GM23338 (cell line): ENCODE results near the gene UBE2H. TPM values are rescaled to one million over a fixed set of nuclear protein-coding genes. Genes with fewer than 3 reads are reported as not detected.

Source experiments
- ATAC-seq: fragments of 200-7000 bp; cut with Tn5 transposase; 3 replicates; pipeline ENCODE4 v1.9.1; 2020
- DNase-seq: peaks from one replicate; pipeline ENCODE4 v3.0.0-alpha.2; 2015; ENCODE audit warnings: low spot score
- H2AFZ ChIP-seq: fragments of 200-600 bp; sonication (generic); 2 replicates; pipeline ENCODE4 v1.8.0; 2016; ENCODE audit warnings: antibody characterized with exemption, mild to moderate bottlenecking, moderate library complexity
- H3F3A ChIP-seq: fragments of 200-600 bp; sonication (generic); replicated peaks from 2 replicates; pipeline ENCODE4 v1.8.0; 2017; ENCODE audit warnings: antibody characterized with exemption, mixed run types, low read depth
- H3K27ac ChIP-seq: fragments of 200-600 bp; sonication (generic); 2 replicates; pipeline ENCODE4 v1.6.1; 2016; ENCODE audit warnings: low read depth
- H3K27me3 ChIP-seq: fragments of 200-600 bp; sonication (generic); 2 replicates; pipeline ENCODE4 v1.8.0; 2016; ENCODE audit warnings: mild to moderate bottlenecking, mixed run types, moderate library complexity; ENCODE audit not compliant: insufficient read depth
- H3K36me3 ChIP-seq: fragments of 200-600 bp; sonication (generic); 2 replicates; pipeline ENCODE4 v1.8.0; 2016; ENCODE audit warnings: mild to moderate bottlenecking; ENCODE audit not compliant: insufficient read depth
- H3K4me1 ChIP-seq: fragments of 200-600 bp; sonication (generic); 2 replicates; pipeline ENCODE4 v1.8.0; 2016; ENCODE audit warnings: mild to moderate bottlenecking, moderate library complexity; ENCODE audit not compliant: insufficient read depth
- H3K4me2 ChIP-seq: fragments of 200-600 bp; sonication (generic); 2 replicates; pipeline ENCODE4 v1.7.1; 2017; ENCODE audit warnings: mixed run types
- H3K4me3 ChIP-seq: fragments of 200-600 bp; sonication (generic); 2 replicates; pipeline ENCODE4 v1.6.1; 2016; ENCODE audit warnings: mixed run types
- H3K79me2 ChIP-seq: fragments of 200-600 bp; sonication (generic); replicated peaks from 2 replicates; pipeline ENCODE4 v1.8.0; 2017; ENCODE audit warnings: mild to moderate bottlenecking; ENCODE audit not compliant: insufficient read depth
- H3K9me2 ChIP-seq: fragments of 200-600 bp; sonication (generic); 2 replicates; pipeline ENCODE4 v1.8.0; 2017; ENCODE audit not compliant: insufficient read depth
- H4K20me1 ChIP-seq: fragments of 200-600 bp; sonication (generic); replicated peaks from 2 replicates; pipeline ENCODE4 v1.8.0; 2017; ENCODE audit warnings: mild to moderate bottlenecking; ENCODE audit not compliant: insufficient read depth
- H3K27ac Mint-ChIP-seq: 2 replicates; pipeline ENCODE4 v1.8.0; 2020; ENCODE audit warnings: inconsistent platforms, mild to moderate bottlenecking, moderate library complexity, mixed read lengths
- H3K27me3 Mint-ChIP-seq: 3 replicates; pipeline ENCODE4 v1.8.0; 2022; ENCODE audit warnings: low read depth, mild to moderate bottlenecking, moderate library complexity, mixed read lengths, inconsistent platforms; ENCODE audit not compliant: insufficient read depth, poor library complexity
- H3K36me3 Mint-ChIP-seq: 3 replicates; pipeline ENCODE4 v1.8.0; 2021; ENCODE audit warnings: low read depth, mild to moderate bottlenecking, inconsistent platforms, moderate library complexity, mixed read lengths
- H3K4me1 Mint-ChIP-seq: 3 replicates; pipeline ENCODE4 v1.8.0; 2020; ENCODE audit warnings: mild to moderate bottlenecking, inconsistent platforms, mixed read lengths
- H3K4me3 Mint-ChIP-seq: 3 replicates; pipeline ENCODE4 v1.8.0; 2021; ENCODE audit warnings: moderate library complexity, mild to moderate bottlenecking, inconsistent platforms, mixed read lengths
- H3K9me3 Mint-ChIP-seq: 3 replicates; pipeline ENCODE4 v1.8.0; 2020; ENCODE audit warnings: moderate library complexity, mild to moderate bottlenecking, inconsistent platforms, mixed read lengths
- CREB1 ChIP-seq: fragments of 250-450 bp; sonication (Bioruptor Pico); IDR thresholded peaks from 2 replicates; pipeline ENCODE4 v1.5.0; 2020; ENCODE audit warnings: low read depth, mild to moderate bottlenecking, moderate library complexity
- CTCF ChIP-seq, 2 experiments: fragments of 200-600 bp in 1 of 2; sonication (generic) in 1 of 2; conservative IDR thresholded peaks; 2 replicates each; pipeline versions ENCODE4 v1.5.1 to v1.6.1; 2016 to 2017; ENCODE audit warnings: antibody characterized with exemption in 2 of 2, low read depth in 2 of 2, mild to moderate bottlenecking in 2 of 2, moderate library complexity in 1 of 2
- EZH2 ChIP-seq: fragments of 200-600 bp; sonication (generic); IDR thresholded peaks from one replicate; pipeline ENCODE4 v1.8.0; 2017; ENCODE audit warnings: antibody characterized with exemption, mild to moderate bottlenecking, low read depth; ENCODE audit not compliant: unreplicated experiment
- EZH2phosphoT487 ChIP-seq: fragments of 200-600 bp; sonication (generic); IDR thresholded peaks from one replicate; pipeline ENCODE4 v1.8.1; 2018; ENCODE audit warnings: antibody characterized with exemption; ENCODE audit not compliant: unreplicated experiment
- JUNB ChIP-seq: IDR thresholded peaks from one replicate; pipeline ENCODE4 v1.6.1; 2016; ENCODE audit warnings: antibody characterized with exemption; ENCODE audit not compliant: unreplicated experiment
- NANOG ChIP-seq: IDR thresholded peaks from 2 replicates; pipeline ENCODE4 v1.6.1; 2016; ENCODE audit warnings: antibody characterized with exemption, borderline replicate concordance
- POLR2AphosphoS5 ChIP-seq: IDR thresholded peaks from 2 replicates; pipeline ENCODE4 v1.6.1; 2016; ENCODE audit warnings: antibody characterized with exemption, low read depth
- REST ChIP-seq: IDR thresholded peaks from one replicate; pipeline ENCODE4 v1.6.1; 2018; ENCODE audit warnings: antibody characterized with exemption; ENCODE audit not compliant: unreplicated experiment
- STAT1 ChIP-seq: IDR thresholded peaks from one replicate; pipeline ENCODE4 v1.6.1; 2016; ENCODE audit warnings: antibody characterized with exemption; ENCODE audit not compliant: unreplicated experiment
- ZNF331 ChIP-seq: fragments of 250-450 bp; sonication (Bioruptor Pico); IDR thresholded peaks from 2 replicates; pipeline ENCODE4 v1.5.0; 2020; ENCODE audit warnings: low read depth, mild to moderate bottlenecking, moderate library complexity
- polyA plus RNA-seq: library from polyadenylated mRNA; unstranded; fragments of >200 nt; fragmentation: Nextera tagmentation; extraction: Ambion mirVana; gene quantifications from 2 replicates; pipeline ENCODE4 v1.2.1, GENCODE V29; 2016
- total RNA-seq: library from RNA; depleted of rRNA; stranded (reverse); fragments of >200 nt; shearing (Covaris generic); gene quantifications from 2 replicates; pipeline ENCODE4 v1.2.3, GENCODE V29; 2014

UBE2H gene
- total and polyA plus RNA-seq, 2 experiments from 2014 or later: 40.8 to 86.5 TPM

- no peaks in the 10 kb centered on the region for H3K27me3 ChIP-seq
- H3K27ac ChIP-seq: 0 out of 2 replicates have a peak overlapping the region, but pooled peaks have one; percentile 28
- no peaks in the 10 kb centered on the region for H3K9me3 Mint-ChIP-seq
- H3K4me2 ChIP-seq: no peak overlapping the region
- H3K27ac Mint-ChIP-seq: peak overlapping the region; percentile 61; the same call in 1 of the 2 replicates
- H4K20me1 ChIP-seq: peaks cover 14% of the 10 kb centered on the region; the same call in 1 of the 2 replicates
- DNase-seq (no peak), ATAC-seq (no peak)
- peaks cover 77% of the 10 kb centered on the region for H3K79me2 ChIP-seq
- H3F3A ChIP-seq: no peaks in the 10 kb centered on the region
- TF ChIP-seq CREB1 (CRISPR knock-in tag) (no peak), ZNF331 (CRISPR knock-in tag) (no peak), STAT1 (no peak), NANOG (no peak), POLR2AphosphoS5 (no peak), REST (no peak), CTCF (conservative IDR thresholded peaks at IDR 0.05; ENCODE audit: low read depth in 2 of 2) (no peak)
- peaks cover 19% of the 10 kb centered on the region for H3K4me1 Mint-ChIP-seq
- no peak overlapping the region for H3K4me3 ChIP-seq
- H3K36me3 Mint-ChIP-seq: peaks cover 6% of the 10 kb centered on the region; the same call in 2 of the 3 replicates
- peaks cover 2% of the 10 kb centered on the region for H3K27me3 Mint-ChIP-seq
- no peak overlapping the region for H2AFZ ChIP-seq
- H3K9me2 ChIP-seq: no peaks in the 10 kb centered on the region
- H3K36me3 ChIP-seq: no peaks in the 10 kb centered on the region; the same call in 1 of the 2 replicates
- H3K4me1 ChIP-seq: no peaks in the 10 kb centered on the region
- no peak overlapping the region for H3K4me3 Mint-ChIP-seq
These were observed 64.9 kb downstream of the UBE2H start for GRCh38 chr7:129887865-129888264.

- H2AFZ ChIP-seq: no peak overlapping the region
- H3K9me2 ChIP-seq: no peaks in the 10 kb centered on the region
- no peak overlapping the region for H3K4me3 ChIP-seq
- H4K20me1 ChIP-seq: peaks cover 14% of the 10 kb centered on the region; the same call in 1 of the 2 replicates
- no peaks in the 10 kb centered on the region for H3K27me3 ChIP-seq
- no peak overlapping the region; the same call in 1 of the 2 replicates for H3K27ac ChIP-seq
- H3K9me3 Mint-ChIP-seq: no peaks in the 10 kb centered on the region
- no peak overlapping the region for H3K27ac Mint-ChIP-seq
- no peak for DNase-seq
- peaks cover 3% of the 10 kb centered on the region; the same call in 2 of the 3 replicates for H3K36me3 Mint-ChIP-seq
- H3K4me3 Mint-ChIP-seq: no peak overlapping the region
- H3K36me3 ChIP-seq: no peaks in the 10 kb centered on the region; the same call in 1 of the 2 replicates
- peaks cover 71% of the 10 kb centered on the region for H3K79me2 ChIP-seq
- H3K4me1 Mint-ChIP-seq: peaks cover 28% of the 10 kb centered on the region
- H3K27me3 Mint-ChIP-seq: peaks cover 2% of the 10 kb centered on the region
- ATAC-seq: no peak
- H3K4me1 ChIP-seq: peaks cover 9% of the 10 kb centered on the region
- H3K4me2 ChIP-seq: no peak overlapping the region
- H3F3A ChIP-seq: no peaks in the 10 kb centered on the region
- no peak for TF ChIP-seq EZH2phosphoT487
- no peak for TF ChIP-seq POLR2AphosphoS5
- TF ChIP-seq JUNB: no peak
- no peak for TF ChIP-seq NANOG
- TF ChIP-seq CTCF (conservative IDR thresholded peaks at IDR 0.05; ENCODE audit: low read depth in 2 of 2): no peak
- no peak for TF ChIP-seq STAT1
- no peak for TF ChIP-seq REST
- no peak for TF ChIP-seq ZNF331 (CRISPR knock-in tag)
- TF ChIP-seq EZH2: no peak
- TF ChIP-seq CREB1 (CRISPR knock-in tag): no peak
These were observed 66.0 kb downstream of the UBE2H start for GRCh38 chr7:129886818-129887186.
